A549 (cell line): ENCODE results near the gene NKX6-2. TPM values are rescaled to one million over a fixed set of nuclear protein-coding genes. Genes with fewer than 3 reads are reported as not detected.

Experiments
- ATAC-seq, 2 experiments: fragments of 200-7000 bp in 1 of 2; fragments of >200 bp in 1 of 2; cut with Nextera tagmentation in 1 of 2; cut with Tn5 transposase in 1 of 2; 3 replicates each; pipeline versions ENCODE4 v1.8.0 to v1.9.1; 2018 to 2020; ENCODE audit warnings: mild to moderate bottlenecking in 1 of 2, moderate library complexity in 1 of 2
- CTCF ChIA-PET: fragments of 300-600 bp; sonication (Branson Sonifier 250); formaldehyde crosslinking; extraction: SDS; loops from one replicate; lab custom pipeline; 2021; ENCODE audit warnings: antibody characterized with exemption, inconsistent platforms; lab: Yijun Ruan, JAX
- POLR2A ChIA-PET: fragments of 350-600 bp; formaldehyde crosslinking; extraction: SDS; loops from one replicate; lab custom pipeline; 2021; ENCODE audit warnings: antibody characterized with exemption, inconsistent platforms; lab: Yijun Ruan, JAX
- DNase-seq, 2 experiments: peaks; one replicate each; pipeline versions ENCODE4 v3.0.0 to v3.0.0-alpha.2; 2011 to 2016; ENCODE audit warnings: low read depth in 1 of 2, low spot score in 1 of 2
- FAIRE-seq: peaks from 2 replicates; lab custom pipeline; 2011; peaks lifted over from hg19 to GRCh38; lab: Jason Lieb, UNC
- H3K27ac ChIP-seq, 2 experiments: fragments of >200 bp; sonication (Bioruptor Twin); formaldehyde crosslinking; 3 replicates each; pipeline ENCODE4 v1.5.1; 2016 to 2017
- H3K4me1 ChIP-seq: fragments of >200 bp; sonication (Bioruptor Twin); formaldehyde crosslinking; 3 replicates; pipeline ENCODE4 v1.6.1; 2016
- H3K4me2 ChIP-seq: fragments of >200 bp; sonication (Bioruptor Twin); formaldehyde crosslinking; 3 replicates; pipeline ENCODE4 v1.6.1; 2016
- H3K4me3 ChIP-seq: fragments of >200 bp; sonication (Bioruptor Twin); formaldehyde crosslinking; 3 replicates; pipeline ENCODE4 v1.5.1; 2016
- H3K9me3 ChIP-seq: fragments of >200 bp; sonication (Bioruptor Twin); formaldehyde crosslinking; 3 replicates; pipeline ENCODE4 v1.6.1; 2016
- ATOH8 ChIP-seq: fragments of 250-450 bp; sonication (Bioruptor Pico); IDR thresholded peaks from 2 replicates; pipeline ENCODE4 v1.5.0; 2020; ENCODE audit warnings: low read depth, mild to moderate bottlenecking, moderate library complexity
- CBX2 ChIP-seq: fragments of 200-600 bp; sonication (generic); IDR thresholded peaks from 2 replicates; pipeline ENCODE4 v1.6.1; 2016; ENCODE audit warnings: low read depth, mild to moderate bottlenecking, borderline replicate concordance
- CEBPB ChIP-seq, 2 experiments: fragments of >200 bp in 1 of 2; sonication (Bioruptor Twin) in 1 of 2; formaldehyde crosslinking in 1 of 2; IDR thresholded peaks; 2 replicates each; pipeline ENCODE4 v1.6.1; 2012 to 2016
- CHD2 ChIP-seq: fragments of 150-350 bp; IDR thresholded peaks from 2 replicates; pipeline ENCODE4 v1.6.1; 2014; ENCODE audit warnings: low read length; ENCODE audit not compliant: partially characterized antibody
- CTCF ChIP-seq: fragments of >200 bp; sonication (Bioruptor Twin); formaldehyde crosslinking; IDR thresholded peaks from 3 replicates; pipeline ENCODE4 v1.5.1; 2016
- E2F6 ChIP-seq: IDR thresholded peaks from 2 replicates; pipeline ENCODE4 v1.6.1; 2012; ENCODE audit warnings: low read depth, borderline replicate concordance
- ELK1 ChIP-seq: fragments of 150-350 bp; IDR thresholded peaks from 2 replicates; pipeline ENCODE4 v1.6.1; 2014; ENCODE audit warnings: low read depth, mild to moderate bottlenecking, low read length
- GATA3 ChIP-seq: IDR thresholded peaks from 2 replicates; pipeline ENCODE4 v1.6.1; 2012; ENCODE audit warnings: borderline replicate concordance
- HDAC2 ChIP-seq: fragments of 200-600 bp; sonication (generic); IDR thresholded peaks from 2 replicates; pipeline ENCODE4 v1.6.1; 2016
- HEYL ChIP-seq: fragments of 250-450 bp; sonication (Bioruptor Pico); IDR thresholded peaks from 2 replicates; pipeline ENCODE4 v1.8.0; 2021; ENCODE audit warnings: mild to moderate bottlenecking, moderate library complexity
- HMGXB4 ChIP-seq: fragments of 250-450 bp; sonication (Bioruptor Pico); IDR thresholded peaks from 2 replicates; pipeline ENCODE4 v1.5.0; 2021; ENCODE audit warnings: mild to moderate bottlenecking, moderate library complexity, borderline replicate concordance
- HOXB13 ChIP-seq: fragments of 250-450 bp; sonication (Bioruptor Pico); IDR thresholded peaks from 2 replicates; pipeline ENCODE4 v1.5.0; 2020; ENCODE audit warnings: low read depth, mild to moderate bottlenecking, moderate library complexity
- HOXB5 ChIP-seq: fragments of 250-450 bp; sonication (Bioruptor Pico); IDR thresholded peaks from 2 replicates; pipeline ENCODE4 v1.5.0; 2020; ENCODE audit warnings: mild to moderate bottlenecking, moderate library complexity
- JUN ChIP-seq, 2 experiments: fragments of >200 bp; sonication (Bioruptor Twin); formaldehyde crosslinking; IDR thresholded peaks; 2 replicates in 1 of 2; 3 replicates in 1 of 2; pipeline ENCODE4 v1.6.1; 2016 to 2017
- KDM1A ChIP-seq: fragments of 200-600 bp; sonication (generic); IDR thresholded peaks from 2 replicates; pipeline ENCODE4 v1.6.1; 2016; ENCODE audit warnings: low read depth, mild to moderate bottlenecking
- MAFK ChIP-seq: fragments of 450-650 bp; IDR thresholded peaks from 2 replicates; pipeline ENCODE4 v1.6.1; 2014; ENCODE audit not compliant: partially characterized antibody
- NFE2L2 ChIP-seq: fragments of 150-350 bp; conservative IDR thresholded peaks from 2 replicates; pipeline ENCODE4 v1.6.1; 2014; ENCODE audit warnings: low read length
- POLR2A ChIP-seq: IDR thresholded peaks from 2 replicates; pipeline ENCODE4 v1.6.1; 2012; ENCODE audit warnings: mild to moderate bottlenecking, low read length
- POLR2AphosphoS2 ChIP-seq: conservative IDR thresholded peaks from 2 replicates; pipeline ENCODE4 v1.6.1; 2012; ENCODE audit warnings: low read length, improper control_type of control experiment, inconsistent platforms
- RAD21 ChIP-seq, 2 experiments: fragments of >200 bp in 1 of 2; sonication (Bioruptor Twin) in 1 of 2; formaldehyde crosslinking in 1 of 2; IDR thresholded peaks in 1 of 2; conservative IDR thresholded peaks in 1 of 2; 2 replicates in 1 of 2; 3 replicates in 1 of 2; pipeline ENCODE4 v1.6.1; 2012 to 2018; ENCODE audit warnings: inconsistent platforms in 1 of 2
- RFX5 ChIP-seq: fragments of 450-650 bp; IDR thresholded peaks from 2 replicates; pipeline ENCODE4 v1.7.1; 2014; ENCODE audit warnings: antibody characterized with exemption, mild to moderate bottlenecking, moderate library complexity
- RNF2 ChIP-seq: fragments of 200-600 bp; sonication (generic); IDR thresholded peaks from 2 replicates; pipeline ENCODE4 v1.6.1; 2016; ENCODE audit warnings: low read depth, mild to moderate bottlenecking, antibody characterized with exemption, moderate library complexity, borderline replicate concordance
- TP53 ChIP-seq: fragments of 250-450 bp; sonication (Bioruptor Pico); IDR thresholded peaks from 2 replicates; pipeline ENCODE4 v1.5.0; 2021; ENCODE audit warnings: mild to moderate bottlenecking, moderate library complexity
- ZFP36 ChIP-seq: fragments of 450-650 bp; IDR thresholded peaks from 2 replicates; pipeline ENCODE4 v1.6.1; 2014; ENCODE audit warnings: borderline replicate concordance; ENCODE audit not compliant: partially characterized antibody
- ZNF302 ChIP-seq: fragments of 250-450 bp; sonication (Bioruptor Pico); IDR thresholded peaks from 2 replicates; pipeline ENCODE4 v1.9.0; 2021; ENCODE audit warnings: inconsistent platforms, mild to moderate bottlenecking, moderate library complexity
- WGBS: methylation state at CpG from one replicate; pipeline ENCODE4 v1.1.6; 2017; ENCODE audit errors: missing lambda C conversion rate; 5-methylcytosine and 5-hydroxymethylcytosine counted together
- polyA plus RNA-seq, 4 experiments: library from polyadenylated mRNA; depleted of rRNA in 3 of 4; stranded (reverse); fragments of >200 nt; fragmentation: RNase III in 1 of 4; extraction: RNeasy Plus Mini Kit Qiagen cat#74134 plus additional on column Dnase treatment in 1 of 4; gene quantifications; 2 replicates in 3 of 4; 3 replicates in 1 of 4; pipeline ENCODE4 v1.2.3, GENCODE V29; 2011 to 2017

The NKX6-2 gene
- polyA plus RNA-seq, 2 of the 4 experiments (the other 2 are of a cell fraction) = not detected

GRCh38 chr10:132754071-132754470 is 31.9 kb downstream of the NKX6-2 start:
- ATAC-seq = no peak

GRCh38 chr10:132753596-132753995 is 32.4 kb downstream of the NKX6-2 start:
- Histone ChIP-seq H3K4me3 (no peak overlapping the region), H3K27ac (no peak overlapping the region), H3K9me3 (no peaks in the 10 kb centered on the region; the same call in 2 of the 3 replicates), H3K4me2 (no peak overlapping the region), H3K4me1 (no peaks in the 10 kb centered on the region)
- CTCF ChIA-PET = interaction anchor here (0.8 kb wide), 1 partner anchor 299 kb away, joined by 3 read pairs; no protein-coding TSS in a partner anchor
- 92% methylated on average over 11 of the region's 15 CpGs for WGBS
- DNase-seq = no peak
- POLR2A ChIA-PET = no interaction called here
- no peak for TF ChIP-seq KDM1A
- no peak for TF ChIP-seq ZNF302 (CRISPR knock-in tag)
- no peak for TF ChIP-seq HOXB13 (CRISPR knock-in tag)
- no peak for TF ChIP-seq MAFK
- no peak for TF ChIP-seq CTCF
- no peak for TF ChIP-seq CEBPB (IDR thresholded peaks at IDR 0.05)
- no peak for TF ChIP-seq GATA3
- TF ChIP-seq RNF2 = no peak
- no peak for TF ChIP-seq HEYL (CRISPR knock-in tag)
- TF ChIP-seq TP53 (CRISPR knock-in tag) = no peak
- FAIRE-seq = no peak
- no peak for ATAC-seq

More at GRCh38 chr10:132754071-132754470, 31.9 kb downstream of the NKX6-2 start:
- CTCF ChIA-PET = interaction anchor here (0.8 kb wide), 1 partner anchor 299 kb away, joined by 3 read pairs; no protein-coding TSS in a partner anchor
- Histone ChIP-seq H3K27ac (no peak overlapping the region), H3K4me3 (no peak overlapping the region), H3K4me2 (no peak overlapping the region), H3K4me1 (no peaks in the 10 kb centered on the region), H3K9me3 (no peaks in the 10 kb centered on the region; the same call in 2 of the 3 replicates)
- DNase-seq = no peak
- WGBS = 92% methylated on average over 16 of the region's 18 CpGs
- TF ChIP-seq ELK1 (no peak), RAD21 (conservative IDR thresholded peaks at IDR 0.05 in 1 of 2, IDR thresholded peaks at IDR 0.05 in 1 of 2) (no peak), HMGXB4 (no peak), NFE2L2 (no peak), CHD2 (no peak), ATOH8 (no peak), E2F6 (no peak), JUN (IDR thresholded peaks at IDR 0.05) (no peak), POLR2AphosphoS2 (no peak), HDAC2 (no peak), CBX2 (no peak), ZFP36 (no peak), RFX5 (no peak), HOXB5 (CRISPR knock-in tag) (no peak), HOXB13 (CRISPR knock-in tag) (no peak), POLR2A (no peak), ZNF302 (CRISPR knock-in tag) (no peak)
- POLR2A ChIA-PET = no interaction called here
- no peak for FAIRE-seq
